ENCODE data around the gene R3HDM2. TPM values are rescaled to one million over a fixed set of nuclear protein-coding genes. Genes with fewer than 3 reads are reported as not detected.

Gene R3HDM2
- total RNA-seq, 3 donors from 2014 or later = 31.6 to 43.0 (median 35.7) TPM

- no peak overlapping the region for H3K27ac ChIP-seq
These were observed 22.2 kb upstream of the R3HDM2 start for GRCh38 chr12:57452937-57453509.

GRCh38 chr12:57452181-57452936 is 21.5 kb upstream of the R3HDM2 start:
- intact Hi-C loops (cut with DNase I; ENCODE audit: low total_unique reads) = no loop called here

More at GRCh38 chr12:57452937-57453509, 22.2 kb upstream of the R3HDM2 start:
- DNase-seq (ENCODE audit: low spot score in 2 of 2) = peak; percentile 45 to 75
- Histone ChIP-seq H3K4me1 (no peaks in the 10 kb centered on the region), H3K4me3 (no peak overlapping the region), H3K27me3 (no peaks in the 10 kb centered on the region), H3K9me3 (no peaks in the 10 kb centered on the region), H3K36me3 (no peaks in the 10 kb centered on the region)
- intact Hi-C loops (cut with DNase I; ENCODE audit: low total_unique reads) = no loop called here
- TF ChIP-seq CTCF (IDR thresholded peaks at IDR 0.05) (peak; percentile 51 to 90 (median 74)), POLR2A (IDR thresholded peaks at IDR 0.05) (no peak)

GRCh38 chr12:57451233-57451778 is 20.5 kb upstream of the R3HDM2 start:
- Histone ChIP-seq H3K36me3 (no peaks in the 10 kb centered on the region), H3K4me3 (no peak overlapping the region), H3K27ac (no peak overlapping the region), H3K4me1 (no peaks in the 10 kb centered on the region), H3K9me3 (no peaks in the 10 kb centered on the region), H3K27me3 (no peaks in the 10 kb centered on the region)
- no peak for DNase-seq (ENCODE audit: low spot score in 2 of 2)
- intact Hi-C loops (cut with DNase I; ENCODE audit: low total_unique reads) = no loop called here
- TF ChIP-seq POLR2A (IDR thresholded peaks at IDR 0.05) (no peak), CTCF (IDR thresholded peaks at IDR 0.05) (no peak), POLR2AphosphoS5 (IDR thresholded peaks at IDR 0.05) (no peak)

More at GRCh38 chr12:57452181-57452936, 21.5 kb upstream of the R3HDM2 start:
- H3K4me3 ChIP-seq = no peak overlapping the region
- peak overlapping the region in 1 of 2 donors; percentile 28 for H3K27ac ChIP-seq
- TF ChIP-seq CTCF (IDR thresholded peaks at IDR 0.05) (no peak), POLR2AphosphoS5 (IDR thresholded peaks at IDR 0.05) (no peak), POLR2A (IDR thresholded peaks at IDR 0.05) (no peak)
- H3K27me3 ChIP-seq = no peaks in the 10 kb centered on the region
- H3K4me1 ChIP-seq = no peaks in the 10 kb centered on the region
- no peaks in the 10 kb centered on the region for H3K9me3 ChIP-seq
- DNase-seq (ENCODE audit: low spot score in 2 of 2) = no peak
- H3K36me3 ChIP-seq = no peaks in the 10 kb centered on the region

- no peak for DNase-seq (ENCODE audit: low spot score in 2 of 2)
- Histone ChIP-seq H3K36me3 (no peaks in the 10 kb centered on the region), H3K9me3 (no peaks in the 10 kb centered on the region), H3K27ac (no peak overlapping the region), H3K27me3 (no peaks in the 10 kb centered on the region), H3K4me3 (no peak overlapping the region), H3K4me1 (no peaks in the 10 kb centered on the region)
- TF ChIP-seq POLR2A (IDR thresholded peaks at IDR 0.05) (no peak), CTCF (IDR thresholded peaks at IDR 0.05) (no peak), POLR2AphosphoS5 (IDR thresholded peaks at IDR 0.05) (no peak)
- intact Hi-C loops (cut with DNase I; ENCODE audit: low total_unique reads) = no loop called here
These were observed 19.2 kb upstream of the R3HDM2 start for GRCh38 chr12:57450057-57450456.

GRCh38 chr12:57449375-57449774 is 18.5 kb upstream of the R3HDM2 start:
- H3K27me3 ChIP-seq = no peaks in the 10 kb centered on the region

More at GRCh38 chr12:57449375-57449774, 18.5 kb upstream of the R3HDM2 start:
- Histone ChIP-seq H3K27ac (no peak overlapping the region), H3K4me3 (no peak overlapping the region), H3K36me3 (no peaks in the 10 kb centered on the region), H3K9me3 (no peaks in the 10 kb centered on the region), H3K4me1 (no peaks in the 10 kb centered on the region)
- TF ChIP-seq POLR2A (IDR thresholded peaks at IDR 0.05) (no peak), POLR2AphosphoS5 (IDR thresholded peaks at IDR 0.05) (no peak), CTCF (IDR thresholded peaks at IDR 0.05) (no peak)
- DNase-seq (ENCODE audit: low spot score in 2 of 2) = no peak
- intact Hi-C loops (cut with DNase I; ENCODE audit: low total_unique reads) = no loop called here

Measured in breast epithelium (tissue), 4 donors.